H1 (cell line): ENCODE measurements around the gene DIPK1C. TPM values are rescaled to one million over a fixed set of nuclear protein-coding genes. Genes with fewer than 3 reads are reported as not detected.

Experiments used
- CTCF ChIA-PET: fragments of 300-600 bp; sonication (Branson Sonifier 250); formaldehyde crosslinking; loops from one replicate; lab custom pipeline; 2021; ENCODE audit not compliant: partially characterized antibody; lab: Charles Lee
- POLR2A ChIA-PET: fragments of 300-600 bp; sonication (Branson Sonifier 250); formaldehyde crosslinking; loops from one replicate; lab custom pipeline; 2021; ENCODE audit warnings: inconsistent platforms; ENCODE audit not compliant: partially characterized antibody; lab: Charles Lee
- DNase-seq, 2 experiments: peaks; one replicate each; pipeline versions ENCODE4 v3.0.0 to v3.0.0-alpha.2; 2010 to 2022; ENCODE audit warnings: low spot score in 2 of 2, low read depth in 1 of 2, mixed read lengths in 1 of 2
- FAIRE-seq: peaks from 2 replicates; lab custom pipeline; 2011; peaks lifted over from hg19 to GRCh38; lab: Jason Lieb, UNC
- H2AFZ ChIP-seq: 2 replicates; pipeline ENCODE4 v1.8.1; 2012; ENCODE audit warnings: low read length, inconsistent platforms
- H2AK5ac ChIP-seq: 2 replicates; pipeline ENCODE4 v1.6.1; 2013; ENCODE audit warnings: low read depth, low read length
- H2BK120ac ChIP-seq: replicated peaks from 2 replicates; pipeline ENCODE3; 2013; ENCODE audit warnings: low read depth, low read length, inconsistent platforms
- H2BK12ac ChIP-seq: 2 replicates; pipeline ENCODE4 v1.6.1; 2013; ENCODE audit warnings: low read depth, low read length
- H2BK15ac ChIP-seq: 2 replicates; pipeline ENCODE4 v1.6.1; 2013; ENCODE audit warnings: low read length
- H2BK20ac ChIP-seq: 2 replicates; pipeline ENCODE4 v1.6.1; 2013; ENCODE audit warnings: low read length
- H2BK5ac ChIP-seq: 2 replicates; pipeline ENCODE4 v1.6.1; 2013; ENCODE audit warnings: low read depth, low read length
- H3K14ac ChIP-seq: 2 replicates; pipeline ENCODE4 v1.6.1; 2013; ENCODE audit warnings: inconsistent platforms; ENCODE audit not compliant: insufficient read length
- H3K18ac ChIP-seq: 2 replicates; pipeline ENCODE4 v1.6.1; 2013; ENCODE audit warnings: low read length; ENCODE audit errors: extremely low read depth
- H3K23ac ChIP-seq: 2 replicates; pipeline ENCODE4 v1.6.1; 2013; ENCODE audit warnings: inconsistent platforms; ENCODE audit not compliant: insufficient read length
- H3K23me2 ChIP-seq: 2 replicates; pipeline ENCODE4 v1.6.1; 2013; ENCODE audit warnings: low read depth, low read length
- H3K27ac ChIP-seq: 2 replicates; pipeline ENCODE4 v1.6.1; 2011; ENCODE audit warnings: low read depth, low read length, inconsistent platforms
- H3K27me3 ChIP-seq, 4 experiments: replicated peaks in 1 of 4; 1 replicate in 1 of 4; 2 replicates in 3 of 4; pipeline versions ENCODE4 v1.6.1 to v1.8.1; 2011 to 2013; ENCODE audit warnings: low read length in 3 of 4, mild to moderate bottlenecking in 3 of 4, inconsistent platforms in 2 of 4, mixed read lengths in 2 of 4, moderate library complexity in 1 of 4; ENCODE audit not compliant: control insufficient read depth in 3 of 4, insufficient read depth in 3 of 4; ENCODE audit errors: extremely low read depth in 1 of 4
- H3K36me3 ChIP-seq, 4 experiments: 2 replicates each; pipeline versions ENCODE4 v1.6.1 to v1.8.1; 2011 to 2013; ENCODE audit warnings: mild to moderate bottlenecking in 4 of 4, low read length in 3 of 4, moderate library complexity in 2 of 4, control low read depth in 1 of 4, inconsistent platforms in 1 of 4; ENCODE audit not compliant: insufficient read depth in 4 of 4, control insufficient read depth in 2 of 4
- H3K4ac ChIP-seq: replicated peaks from 2 replicates; pipeline ENCODE3; 2013; ENCODE audit warnings: low read length, low read depth, mixed read lengths, inconsistent platforms; ENCODE audit not compliant: insufficient read length
- H3K4me1 ChIP-seq, 4 experiments: replicated peaks in 1 of 4; 1 replicate in 1 of 4; 2 replicates in 3 of 4; pipeline versions ENCODE4 v1.6.1 to v1.8.1; 2011 to 2013; ENCODE audit warnings: low read length in 3 of 4, inconsistent platforms in 2 of 4, mixed read lengths in 1 of 4; ENCODE audit not compliant: insufficient read depth in 4 of 4, control insufficient read depth in 3 of 4
- H3K4me2 ChIP-seq, 2 experiments: 2 replicates each; pipeline versions ENCODE4 v1.6.1 to v1.8.1; 2011 to 2013; ENCODE audit warnings: low read depth in 2 of 2, low read length in 2 of 2, control low read depth in 1 of 2, inconsistent platforms in 1 of 2, mild to moderate bottlenecking in 1 of 2; ENCODE audit not compliant: insufficient read depth in 1 of 2
- H3K4me3 ChIP-seq, 4 experiments: fragments of 200-600, 300-600 bp in 1 of 4; sonication (generic), shearing (Covaris generic), sonication (Bioruptor Twin) in 1 of 4; 2 replicates each; pipeline versions ENCODE4 v1.5.1 to v1.8.1; 2011 to 2016; ENCODE audit warnings: low read length in 4 of 4, low read depth in 3 of 4, control low read depth in 2 of 4, inconsistent platforms in 2 of 4, mild to moderate bottlenecking in 2 of 4, mixed read lengths in 1 of 4, moderate library complexity in 1 of 4; ENCODE audit not compliant: insufficient read depth in 2 of 4; ENCODE audit errors: extremely low read depth in 1 of 4
- H3K56ac ChIP-seq: replicated peaks from 2 replicates; pipeline ENCODE3; 2013; ENCODE audit warnings: low read depth, mild to moderate bottlenecking, mixed read lengths, low read length, inconsistent platforms; ENCODE audit not compliant: insufficient read length
- H3K79me1 ChIP-seq: 2 replicates; pipeline ENCODE4 v1.6.1; 2013; ENCODE audit warnings: low read depth, low read length, control low read depth
- H3K79me2 ChIP-seq, 2 experiments: 2 replicates each; pipeline versions ENCODE4 v1.6.1 to v1.8.1; 2012 to 2013; ENCODE audit warnings: low read length in 2 of 2, mild to moderate bottlenecking in 2 of 2, inconsistent platforms in 1 of 2; ENCODE audit not compliant: insufficient read depth in 2 of 2, control insufficient read depth in 1 of 2
- H3K9ac ChIP-seq, 4 experiments: replicated peaks in 1 of 4; 1 replicate in 1 of 4; 2 replicates in 3 of 4; pipeline versions ENCODE4 v1.6.1 to v1.8.1; 2011 to 2013; ENCODE audit warnings: low read depth in 3 of 4, low read length in 3 of 4, control low read depth in 2 of 4, mild to moderate bottlenecking in 2 of 4, moderate library complexity in 2 of 4, inconsistent platforms in 1 of 4; ENCODE audit errors: extremely low read depth in 1 of 4
- H3K9me3 ChIP-seq, 2 experiments: 2 replicates each; pipeline versions ENCODE4 v1.6.1 to v1.8.1; 2012 to 2013; ENCODE audit warnings: mild to moderate bottlenecking in 2 of 2, moderate library complexity in 2 of 2, control low read depth in 1 of 2, inconsistent platforms in 1 of 2, low read depth in 1 of 2, low read length in 1 of 2, mixed read lengths in 1 of 2; ENCODE audit not compliant: insufficient read depth in 2 of 2
- H4K20me1 ChIP-seq, 2 experiments: replicated peaks in 1 of 2; 2 replicates each; pipeline versions ENCODE3 to v1.8.1; 2011 to 2013; ENCODE audit warnings: inconsistent platforms in 2 of 2, low read length in 2 of 2, mild to moderate bottlenecking in 1 of 2; ENCODE audit not compliant: insufficient read depth in 2 of 2, control insufficient read depth in 1 of 2
- H4K5ac ChIP-seq: 2 replicates; pipeline ENCODE4 v1.6.1; 2013; ENCODE audit warnings: low read length, low read depth, mixed read lengths, inconsistent platforms; ENCODE audit not compliant: insufficient read length
- H4K8ac ChIP-seq: 2 replicates; pipeline ENCODE4 v1.8.0; 2013; ENCODE audit warnings: mild to moderate bottlenecking, moderate library complexity, low read length, inconsistent platforms; ENCODE audit not compliant: insufficient read depth; ENCODE audit errors: extremely low read depth
- H4K91ac ChIP-seq: replicated peaks from 2 replicates; pipeline ENCODE3; 2013; ENCODE audit warnings: low read length, mixed read lengths, inconsistent platforms; ENCODE audit not compliant: insufficient read length
- SRF ChIP-seq: IDR thresholded peaks from 2 replicates; pipeline ENCODE4 v1.6.1; 2011; ENCODE audit warnings: mild to moderate bottlenecking, low read depth, low read length, moderate library complexity
- WGBS, 2 experiments: shearing (Covaris generic) in 1 of 2; methylation state at CpG; one replicate each; pipeline versions ENCODE4 v1.1.6 to v1.1.7; 2013 to 2015; ENCODE audit warnings: low lambda C conversion rate in 2 of 2, mixed read lengths in 2 of 2, inconsistent platforms in 1 of 2, low coverage in 1 of 2, missing lambda C conversion rate in 1 of 2; ENCODE audit not compliant: insufficient replicate concordance in 2 of 2, insufficient coverage in 1 of 2, insufficient read length in 1 of 2; ENCODE audit errors: extremely low coverage in 1 of 2, missing lambda C conversion rate in 1 of 2; 5-methylcytosine and 5-hydroxymethylcytosine counted together
- polyA plus RNA-seq, 7 experiments: library from polyadenylated mRNA; depleted of rRNA in 3 of 7; stranded (reverse) in 5 of 7; unstranded in 2 of 7; fragments of >200 nt in 5 of 7; fragments of 200-250 nt in 2 of 7; gene quantifications; 1 replicate in 5 of 7; 2 replicates in 1 of 7; 4 replicates in 1 of 7; pipeline versions ENCODE4 v1.2.1 to v1.2.3, GENCODE V29; 2011 to 2013; ENCODE audit warnings: missing spikeins in 2 of 7, mixed read lengths in 2 of 7
- total RNA-seq: library from RNA; stranded (reverse); fragmentation: NEBNext Ultra II Directional; extraction: Animal tissue kit (Norgen Biotek cat#: 25700); gene quantifications from 2 replicates; pipeline ENCODE4 v1.2.1, GENCODE V29; 2021
- TF ChIP-seq, protein P1 (sequence below): IDR thresholded peaks from 2 replicates; pipeline ENCODE4 v1.6.1; 2011; ENCODE audit warnings: low read depth, mild to moderate bottlenecking, low read length; ENCODE audit not compliant: insufficient read depth
- TF ChIP-seq, protein P2 (sequence below), 3 experiments: IDR thresholded peaks; 1 replicate in 2 of 3; 2 replicates in 1 of 3; pipeline versions ENCODE4 v1.5.1 to v1.6.1; 2011; ENCODE audit warnings: low read length in 3 of 3, mild to moderate bottlenecking in 3 of 3, inconsistent platforms in 2 of 3, low read depth in 1 of 3, moderate library complexity in 1 of 3; ENCODE audit not compliant: insufficient read depth in 1 of 3; ENCODE audit errors: control extremely low read depth in 1 of 3

Gene DIPK1C
- total and polyA plus RNA-seq, 2 of the 8 experiments (the other 6 are each of a cell fraction or from before 2014, with no cell fraction given): 0.08 TPM; not detected in 1

- Histone ChIP-seq H4K5ac (no peak overlapping the region), H3K23me2 (peaks cover 7% of the 10 kb centered on the region; the same call in 1 of the 2 replicates), H4K20me1 (no peaks in the 10 kb centered on the region), H2BK15ac (no peak overlapping the region), H3K14ac (no peak overlapping the region), H2AK5ac (no peak overlapping the region), H3K79me1 (no peaks in the 10 kb centered on the region), H4K91ac (no peak overlapping the region), H3K9ac (no peak overlapping the region), H3K4me3 (peak overlapping the region in 1 of 4 experiments; percentile 62; a peak in 2 of 8 replicates), H3K18ac (no peak overlapping the region), H3K56ac (no peak overlapping the region), H3K4ac (no peak overlapping the region), H2BK20ac (no peak overlapping the region), H3K36me3 (no peaks in the 10 kb centered on the region; a peak in 1 of 8 replicates), H3K27me3 (peaks cover 23 to 45% (median 34%) of the 10 kb centered on the region in 4 experiments), H2BK12ac (no peak overlapping the region), H3K9me3 (no peaks in the 10 kb centered on the region; a peak in 1 of 4 replicates), H2BK120ac (no peak overlapping the region), H3K23ac (no peak overlapping the region), H3K27ac (no peak overlapping the region), H4K8ac (no peak overlapping the region), H2AFZ (no peak overlapping the region), H3K79me2 (no peaks in the 10 kb centered on the region), H3K4me2 (peak overlapping the region; percentile 69 to 78), H3K4me1 (peaks cover 0 to 7% (median 1%) of the 10 kb centered on the region in 4 experiments; a peak in 4 of 7 replicates), H2BK5ac (no peak overlapping the region)
- TF ChIP-seq SRF: no peak
- TF ChIP-seq, protein P1, sequence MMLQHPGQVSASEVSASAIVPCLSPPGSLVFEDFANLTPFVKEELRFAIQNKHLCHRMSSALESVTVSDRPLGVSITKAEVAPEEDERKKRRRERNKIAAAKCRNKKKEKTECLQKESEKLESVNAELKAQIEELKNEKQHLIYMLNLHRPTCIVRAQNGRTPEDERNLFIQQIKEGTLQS: no peak
- TF ChIP-seq, protein P2, sequence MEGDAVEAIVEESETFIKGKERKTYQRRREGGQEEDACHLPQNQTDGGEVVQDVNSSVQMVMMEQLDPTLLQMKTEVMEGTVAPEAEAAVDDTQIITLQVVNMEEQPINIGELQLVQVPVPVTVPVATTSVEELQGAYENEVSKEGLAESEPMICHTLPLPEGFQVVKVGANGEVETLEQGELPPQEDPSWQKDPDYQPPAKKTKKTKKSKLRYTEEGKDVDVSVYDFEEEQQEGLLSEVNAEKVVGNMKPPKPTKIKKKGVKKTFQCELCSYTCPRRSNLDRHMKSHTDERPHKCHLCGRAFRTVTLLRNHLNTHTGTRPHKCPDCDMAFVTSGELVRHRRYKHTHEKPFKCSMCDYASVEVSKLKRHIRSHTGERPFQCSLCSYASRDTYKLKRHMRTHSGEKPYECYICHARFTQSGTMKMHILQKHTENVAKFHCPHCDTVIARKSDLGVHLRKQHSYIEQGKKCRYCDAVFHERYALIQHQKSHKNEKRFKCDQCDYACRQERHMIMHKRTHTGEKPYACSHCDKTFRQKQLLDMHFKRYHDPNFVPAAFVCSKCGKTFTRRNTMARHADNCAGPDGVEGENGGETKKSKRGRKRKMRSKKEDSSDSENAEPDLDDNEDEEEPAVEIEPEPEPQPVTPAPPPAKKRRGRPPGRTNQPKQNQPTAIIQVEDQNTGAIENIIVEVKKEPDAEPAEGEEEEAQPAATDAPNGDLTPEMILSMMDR (IDR thresholded peaks at IDR 0.05; ENCODE audit: control extremely low read depth in 1 of 3, insufficient read depth in 1 of 3, low read depth in 1 of 3, low read length in 3 of 3): no peak
- ChIA-PET CTCF (interaction anchor here (0.6 to 1.5 kb wide), 4 partner anchors 36 to 501 kb away, joined by 3 read pairs; no protein-coding TSS in a partner anchor), POLR2A (interaction anchor here (1.5 kb wide), 1 partner anchor 11 kb away, joined by 6 read pairs; no protein-coding TSS in a partner anchor)
- DNase-seq (no peak), FAIRE-seq (no peak)
- WGBS, 2 experiments: 49% methylated on average over 33 of the region's 34 CpGs; no CpG with 5 or more reads in 1 of the 2 experiments
These were observed 765 bp upstream of the DIPK1C start for GRCh38 chr18:74457725-74458421.
